AG09309 (cell line): ENCODE results near the gene NKD2.

ENCODE experiments used
- DNase-seq: peaks from one replicate; pipeline ENCODE4 v3.0.0-alpha.2; 2010; ENCODE audit warnings: low read depth
- H3K4me3 ChIP-seq: 2 replicates; pipeline ENCODE4 v1.5.1; 2011; ENCODE audit warnings: mild to moderate bottlenecking, low read depth, low read length, moderate library complexity; ENCODE audit not compliant: control insufficient read depth
- CTCF ChIP-seq: IDR thresholded peaks from 2 replicates; pipeline ENCODE4 v1.5.1; 2011; ENCODE audit warnings: mild to moderate bottlenecking, low read depth, low read length, inconsistent platforms; ENCODE audit not compliant: insufficient read depth, control insufficient read depth; ENCODE audit errors: missing control alignments

NKD2 gene

GRCh38 chr5:1047332-1047965 is 38.8 kb downstream of the NKD2 start:
- TF ChIP-seq CTCF: no peak
- H3K4me3 ChIP-seq: no peak overlapping the region

GRCh38 chr5:1048162-1048721 is 39.6 kb downstream of the NKD2 start:
- no peak overlapping the region for H3K4me3 ChIP-seq
- TF ChIP-seq CTCF: no peak
- DNase-seq: no peak

More at GRCh38 chr5:1047332-1047965, 38.8 kb downstream of the NKD2 start:
- DNase-seq: no peak

GRCh38 chr5:1048861-1049838 is 40.5 kb downstream of the NKD2 start:
- DNase-seq: no peak
- H3K4me3 ChIP-seq: no peak overlapping the region
- no peak for TF ChIP-seq CTCF

GRCh38 chr5:1050423-1051365 is 42.1 kb downstream of the NKD2 start:
- H3K4me3 ChIP-seq: no peak overlapping the region
- TF ChIP-seq CTCF: no peak
- DNase-seq: no peak

- TF ChIP-seq CTCF: no peak
- no peak overlapping the region for H3K4me3 ChIP-seq
- no peak for DNase-seq
These were observed 42.7 kb downstream of the NKD2 start for GRCh38 chr5:1051366-1051720.

DNA sequence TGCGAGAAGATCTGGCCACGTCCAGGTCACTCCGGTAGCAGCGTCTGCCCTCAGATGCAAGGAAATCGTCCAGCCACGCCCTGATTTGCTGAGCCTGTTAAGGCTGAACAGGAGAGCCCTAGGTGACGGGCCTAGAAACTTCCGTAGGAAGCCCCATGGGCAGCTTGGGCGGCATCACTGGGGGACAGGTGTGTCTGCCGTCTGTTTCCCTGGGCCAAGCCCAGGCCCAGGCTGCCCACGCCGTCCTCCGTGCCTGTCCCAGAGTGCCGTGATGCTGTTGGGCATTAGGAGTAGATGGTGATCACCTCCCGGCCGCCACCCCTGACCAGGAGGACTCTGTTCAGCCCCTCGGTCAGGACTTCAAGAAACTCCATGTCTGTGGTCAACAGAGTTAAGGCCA is 43.5 kb downstream of the NKD2 start:
- no peak overlapping the region for H3K4me3 ChIP-seq
- TF ChIP-seq CTCF: no peak
- no peak for DNase-seq
